BE2C (cell line): ENCODE data around the gene HS2ST1.

Experiments
- DNase-seq: peaks from one replicate; pipeline ENCODE4 v3.0.0-alpha.2; 2020
- H3K27me3 ChIP-seq: fragments of 250-450 bp; sonication (Bioruptor Pico); 2 replicates; pipeline ENCODE4 v1.5.1; 2020; ENCODE audit warnings: mild to moderate bottlenecking
- H3K36me3 ChIP-seq: fragments of 250-450 bp; sonication (Bioruptor Pico); 2 replicates; pipeline ENCODE4 v1.5.1; 2020; ENCODE audit warnings: mild to moderate bottlenecking
- H3K4me1 ChIP-seq: fragments of 250-450 bp; sonication (Bioruptor Pico); 2 replicates; pipeline ENCODE4 v1.5.1; 2020
- H3K4me3 ChIP-seq: 2 replicates; pipeline ENCODE4 v1.5.1; 2011; ENCODE audit warnings: low read depth, low read length
- H3K9me3 ChIP-seq: fragments of 250-450 bp; sonication (Bioruptor Pico); 2 replicates; pipeline ENCODE4 v1.5.1; 2020
- TF ChIP-seq, protein P1 (sequence below): IDR thresholded peaks from 2 replicates; pipeline ENCODE4 v1.5.1; 2012; ENCODE audit warnings: mild to moderate bottlenecking, low read depth, low read length

Gene HS2ST1

DNA sequence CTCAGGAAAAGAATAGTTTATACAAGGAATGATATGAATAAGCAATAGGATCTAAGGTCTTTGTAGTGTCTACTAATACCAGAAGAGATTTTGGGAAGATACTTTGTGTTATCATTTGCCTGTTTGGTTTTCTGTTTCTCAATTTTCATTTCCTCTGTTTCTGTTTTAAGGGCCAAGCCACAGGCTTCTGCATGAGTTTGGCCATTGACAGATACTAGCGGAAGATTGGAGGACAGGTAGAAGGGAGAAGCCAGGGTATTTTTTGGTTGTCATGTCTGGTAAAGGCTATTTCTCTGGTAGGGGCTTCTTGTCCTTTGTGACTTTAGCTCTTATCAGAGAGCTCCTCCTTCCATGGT, 51.4 kb downstream of the HS2ST1 start:
- no peaks in the 10 kb centered on the region for H3K4me1 ChIP-seq
- no peak overlapping the region for H3K4me3 ChIP-seq
- no peaks in the 10 kb centered on the region for H3K27me3 ChIP-seq
- H3K36me3 ChIP-seq: no peaks in the 10 kb centered on the region
- DNase-seq: no peak
- no peaks in the 10 kb centered on the region for H3K9me3 ChIP-seq
- TF ChIP-seq, protein P1, sequence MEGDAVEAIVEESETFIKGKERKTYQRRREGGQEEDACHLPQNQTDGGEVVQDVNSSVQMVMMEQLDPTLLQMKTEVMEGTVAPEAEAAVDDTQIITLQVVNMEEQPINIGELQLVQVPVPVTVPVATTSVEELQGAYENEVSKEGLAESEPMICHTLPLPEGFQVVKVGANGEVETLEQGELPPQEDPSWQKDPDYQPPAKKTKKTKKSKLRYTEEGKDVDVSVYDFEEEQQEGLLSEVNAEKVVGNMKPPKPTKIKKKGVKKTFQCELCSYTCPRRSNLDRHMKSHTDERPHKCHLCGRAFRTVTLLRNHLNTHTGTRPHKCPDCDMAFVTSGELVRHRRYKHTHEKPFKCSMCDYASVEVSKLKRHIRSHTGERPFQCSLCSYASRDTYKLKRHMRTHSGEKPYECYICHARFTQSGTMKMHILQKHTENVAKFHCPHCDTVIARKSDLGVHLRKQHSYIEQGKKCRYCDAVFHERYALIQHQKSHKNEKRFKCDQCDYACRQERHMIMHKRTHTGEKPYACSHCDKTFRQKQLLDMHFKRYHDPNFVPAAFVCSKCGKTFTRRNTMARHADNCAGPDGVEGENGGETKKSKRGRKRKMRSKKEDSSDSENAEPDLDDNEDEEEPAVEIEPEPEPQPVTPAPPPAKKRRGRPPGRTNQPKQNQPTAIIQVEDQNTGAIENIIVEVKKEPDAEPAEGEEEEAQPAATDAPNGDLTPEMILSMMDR: no peak

GRCh38 chr1:86970938-86971337, 56.5 kb downstream of the HS2ST1 start:
- Histone ChIP-seq H3K4me1 (no peaks in the 10 kb centered on the region), H3K4me3 (no peak overlapping the region), H3K9me3 (no peaks in the 10 kb centered on the region), H3K36me3 (no peaks in the 10 kb centered on the region), H3K27me3 (no peaks in the 10 kb centered on the region)
- TF ChIP-seq, protein P1: no peak
- DNase-seq: no peak

DNA sequence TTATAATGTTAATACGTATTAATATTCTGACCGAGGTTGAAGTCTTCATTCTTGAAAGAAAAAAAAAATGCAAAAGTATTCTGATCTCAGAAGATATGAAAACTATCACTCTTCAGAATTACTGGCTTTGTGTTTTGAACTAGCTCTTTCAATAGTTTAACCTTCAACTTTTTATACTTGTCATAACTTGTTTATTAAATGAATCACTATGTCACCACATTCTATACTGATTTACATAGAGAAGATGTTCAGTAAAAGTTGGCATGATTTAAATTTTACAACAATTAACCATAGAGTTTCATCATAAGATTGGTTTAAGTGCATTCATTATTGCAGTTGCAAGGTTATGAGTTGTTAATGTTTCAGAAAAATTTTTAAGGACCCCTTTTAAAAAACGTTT, 57.3 kb downstream of the HS2ST1 start:
- Histone ChIP-seq H3K27me3 (no peaks in the 10 kb centered on the region), H3K9me3 (no peaks in the 10 kb centered on the region), H3K4me3 (no peak overlapping the region), H3K4me1 (no peaks in the 10 kb centered on the region), H3K36me3 (no peaks in the 10 kb centered on the region)
- no peak for DNase-seq
- TF ChIP-seq, protein P1: no peak

GRCh38 chr1:86972262-86972661, 57.8 kb downstream of the HS2ST1 start:
- TF ChIP-seq, protein P1: no peak
- H3K27me3 ChIP-seq: no peaks in the 10 kb centered on the region
- no peak overlapping the region for H3K4me3 ChIP-seq
- H3K4me1 ChIP-seq: no peaks in the 10 kb centered on the region
- H3K36me3 ChIP-seq: no peaks in the 10 kb centered on the region
- DNase-seq: no peak
- H3K9me3 ChIP-seq: no peaks in the 10 kb centered on the region

DNA sequence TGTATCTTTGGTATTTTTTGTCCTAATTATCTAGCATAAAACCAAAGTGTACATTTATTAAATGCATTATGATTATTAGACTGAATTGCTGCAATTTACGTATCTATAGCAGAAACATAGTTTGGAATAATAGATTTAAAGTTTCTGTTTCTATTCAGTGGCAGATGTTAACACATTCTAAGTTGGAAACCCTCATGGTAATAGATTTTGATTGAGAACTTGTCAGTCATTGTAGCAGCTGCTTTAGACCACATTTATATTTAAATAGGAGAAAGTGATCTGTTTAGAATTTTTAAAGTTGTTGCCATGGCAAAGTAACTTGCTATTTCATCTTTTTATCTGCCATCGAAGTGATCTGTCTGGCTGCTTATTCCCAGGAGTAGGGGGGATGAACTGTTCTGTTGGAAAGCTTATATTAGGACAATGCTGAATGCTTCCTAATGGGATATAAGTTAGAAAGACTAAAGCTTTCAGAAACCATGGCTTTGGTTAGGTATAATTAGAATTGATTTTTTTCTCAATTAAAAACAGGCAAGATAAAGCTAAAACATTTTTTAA, 61.6 kb downstream of the HS2ST1 start:
- no peaks in the 10 kb centered on the region for H3K9me3 ChIP-seq
- no peaks in the 10 kb centered on the region for H3K36me3 ChIP-seq
- H3K27me3 ChIP-seq: no peaks in the 10 kb centered on the region
- TF ChIP-seq, protein P1: no peak
- H3K4me3 ChIP-seq: no peak overlapping the region
- no peak for DNase-seq
- H3K4me1 ChIP-seq: no peaks in the 10 kb centered on the region

DNA sequence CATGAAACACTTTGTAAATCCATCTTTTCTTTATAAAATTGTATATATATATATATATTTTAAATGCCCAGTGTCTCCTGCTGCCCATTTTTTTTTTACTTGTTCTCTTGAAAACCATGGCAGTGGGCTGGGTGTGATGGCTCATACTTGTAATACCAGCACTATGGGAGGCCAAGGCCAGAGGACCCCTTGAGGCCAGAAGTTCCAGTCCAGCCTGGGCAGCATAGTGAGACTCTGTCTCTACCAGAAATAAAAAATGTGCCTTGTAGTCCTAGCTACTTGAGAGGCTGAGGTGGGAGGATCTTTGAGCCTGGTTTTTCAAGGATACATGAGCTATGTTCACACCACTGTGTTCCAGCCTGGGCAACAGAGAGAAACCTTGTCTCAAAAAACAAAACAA, 62.2 kb downstream of the HS2ST1 start:
- DNase-seq: no peak
- Histone ChIP-seq H3K4me1 (no peaks in the 10 kb centered on the region), H3K27me3 (no peaks in the 10 kb centered on the region), H3K36me3 (no peaks in the 10 kb centered on the region), H3K4me3 (no peak overlapping the region), H3K9me3 (no peaks in the 10 kb centered on the region)
- TF ChIP-seq, protein P1: no peak
